Trophoblast cell (in vitro differentiated cells and primary cell): ENCODE measurements around the gene HIBCH.

ENCODE experiments used
- DNase-seq, 2 donors: peaks; one replicate each; pipeline ENCODE4 v3.0.0-alpha.2; 2016
- H2AFZ ChIP-seq: 2 replicates; pipeline ENCODE4 v1.6.1; 2013; ENCODE audit warnings: low read length, moderate library complexity, mild to moderate bottlenecking; ENCODE audit not compliant: insufficient read depth, poor library complexity
- H2AK5ac ChIP-seq: 2 replicates; pipeline ENCODE4 v1.6.1; 2013; ENCODE audit warnings: mild to moderate bottlenecking, low read length
- H2BK120ac ChIP-seq: 2 replicates; pipeline ENCODE4 v1.6.1; 2013; ENCODE audit warnings: low read length, mild to moderate bottlenecking, moderate library complexity; ENCODE audit not compliant: insufficient read depth, poor library complexity
- H2BK12ac ChIP-seq: 2 replicates; pipeline ENCODE4 v1.6.1; 2013; ENCODE audit warnings: mild to moderate bottlenecking, low read length, moderate library complexity
- H2BK5ac ChIP-seq: 2 replicates; pipeline ENCODE4 v1.6.1; 2013; ENCODE audit warnings: low read length, low read depth, moderate library complexity, mild to moderate bottlenecking; ENCODE audit not compliant: poor library complexity
- H3K14ac ChIP-seq: 2 replicates; pipeline ENCODE4 v1.6.1; 2013; ENCODE audit warnings: mild to moderate bottlenecking, low read length
- H3K18ac ChIP-seq: 2 replicates; pipeline ENCODE4 v1.6.1; 2013; ENCODE audit warnings: mild to moderate bottlenecking, low read length
- H3K23ac ChIP-seq: 2 replicates; pipeline ENCODE4 v1.6.1; 2013; ENCODE audit warnings: low read length
- H3K27ac ChIP-seq: 2 replicates; pipeline ENCODE4 v1.5.1; 2013; ENCODE audit warnings: low read depth, mild to moderate bottlenecking, inconsistent platforms, low read length, moderate library complexity
- H3K27me3 ChIP-seq: 2 replicates; pipeline ENCODE4 v1.6.1; 2013; ENCODE audit warnings: inconsistent platforms, mild to moderate bottlenecking, low read length, moderate library complexity; ENCODE audit not compliant: insufficient read depth
- H3K36me3 ChIP-seq, 2 experiments: 1 replicate in 1 of 2; 2 replicates in 1 of 2; pipeline ENCODE4 v1.6.1; 2013; ENCODE audit warnings: low read length in 2 of 2, mild to moderate bottlenecking in 2 of 2, moderate library complexity in 1 of 2; ENCODE audit not compliant: insufficient read depth in 2 of 2, control insufficient read depth in 1 of 2
- H3K4ac ChIP-seq: 2 replicates; pipeline ENCODE4 v1.6.1; 2013; ENCODE audit warnings: low read depth, mild to moderate bottlenecking, low read length, moderate library complexity
- H3K4me1 ChIP-seq, 2 experiments: 1 replicate in 1 of 2; 2 replicates in 1 of 2; pipeline ENCODE4 v1.6.1; 2013; ENCODE audit warnings: low read length in 2 of 2, mild to moderate bottlenecking in 2 of 2, moderate library complexity in 1 of 2; ENCODE audit not compliant: insufficient read depth in 2 of 2, control insufficient read depth in 1 of 2
- H3K4me2 ChIP-seq: 2 replicates; pipeline ENCODE4 v1.6.1; 2013; ENCODE audit warnings: inconsistent platforms, mild to moderate bottlenecking, low read length, moderate library complexity
- H3K4me3 ChIP-seq: 2 replicates; pipeline ENCODE4 v1.5.1; 2013; ENCODE audit warnings: mild to moderate bottlenecking, low read depth, low read length, inconsistent platforms
- H3K79me1 ChIP-seq: one replicate; pipeline ENCODE4 v1.6.1; 2013; ENCODE audit warnings: low read length
- H3K79me2 ChIP-seq: 2 replicates; pipeline ENCODE4 v1.6.1; 2013; ENCODE audit warnings: low read length, mild to moderate bottlenecking; ENCODE audit not compliant: control insufficient read depth, insufficient read depth, poor library complexity
- H3K9ac ChIP-seq: 2 replicates; pipeline ENCODE4 v1.6.1; 2013; ENCODE audit warnings: mild to moderate bottlenecking, low read length
- H3K9me3 ChIP-seq: 2 replicates; pipeline ENCODE4 v1.6.1; 2013; ENCODE audit warnings: low read depth, mild to moderate bottlenecking, control low read depth, inconsistent platforms, low read length; ENCODE audit not compliant: insufficient read depth
- H4K12ac ChIP-seq: 2 replicates; pipeline ENCODE4 v1.6.1; 2013; ENCODE audit warnings: low read depth, mild to moderate bottlenecking, low read length, moderate library complexity
- H4K8ac ChIP-seq: 2 replicates; pipeline ENCODE4 v1.6.1; 2013; ENCODE audit warnings: low read depth, mild to moderate bottlenecking, low read length, moderate library complexity
- H4K91ac ChIP-seq: one replicate; pipeline ENCODE4 v1.6.1; 2013; ENCODE audit warnings: low read depth, mild to moderate bottlenecking, low read length, moderate library complexity
- WGBS: extraction: QIAGEN DNeasy Blood & Tissue Kit; methylation state at CpG from one replicate; pipeline ENCODE4 v1.1.7; 2013; ENCODE audit warnings: missing lambda C conversion rate; ENCODE audit not compliant: insufficient read length, insufficient coverage; ENCODE audit errors: extremely low coverage; 5-methylcytosine and 5-hydroxymethylcytosine counted together

HIBCH gene

DNA sequence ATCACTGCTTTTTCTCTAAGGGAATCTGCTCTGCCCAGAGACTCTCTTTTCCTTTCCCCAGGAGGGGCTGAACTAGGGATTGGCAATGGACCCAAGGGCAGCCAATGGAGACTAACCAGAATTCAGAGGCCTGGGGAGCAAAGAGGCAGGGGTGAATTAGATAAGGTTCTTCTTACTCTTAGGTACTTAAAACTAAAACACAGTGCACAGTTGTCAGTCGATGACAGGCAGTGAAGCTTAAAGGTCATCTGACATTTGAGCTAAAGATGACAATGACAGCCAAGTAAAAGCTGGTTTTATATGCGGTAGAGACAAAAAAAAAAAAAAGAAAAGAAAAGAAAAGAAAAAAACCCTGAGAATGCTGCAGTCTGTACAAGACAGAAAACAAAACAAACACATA is 57.8 kb downstream of the HIBCH start:
- no peak overlapping the region for H2AK5ac ChIP-seq
- DNase-seq, result no peak
- no peak overlapping the region for H4K8ac ChIP-seq
- H2AFZ ChIP-seq, result no peak overlapping the region
- no peak overlapping the region for H3K27ac ChIP-seq
- H3K4ac ChIP-seq, result no peak overlapping the region
- no peak overlapping the region for H3K23ac ChIP-seq
- H3K79me1 ChIP-seq, result no peaks in the 10 kb centered on the region
- no peak overlapping the region for H3K14ac ChIP-seq
- H2BK120ac ChIP-seq, result no peak overlapping the region
- no peak overlapping the region for H2BK5ac ChIP-seq
- H4K91ac ChIP-seq, result no peak overlapping the region
- no peaks in the 10 kb centered on the region for H3K27me3 ChIP-seq
- no CpG with 5 or more reads among the region's 2 CpGs for WGBS
- no peak overlapping the region for H2BK12ac ChIP-seq
- peaks cover 2 to 4% of the 10 kb centered on the region in 2 experiments for H3K36me3 ChIP-seq
- no peaks in the 10 kb centered on the region for H3K79me2 ChIP-seq
- H3K4me1 ChIP-seq, result no peaks in the 10 kb centered on the region
- no peak overlapping the region for H3K4me2 ChIP-seq
- H3K9ac ChIP-seq, result no peak overlapping the region
- H4K12ac ChIP-seq, result no peak overlapping the region
- no peak overlapping the region for H3K18ac ChIP-seq
- H3K9me3 ChIP-seq, result no peaks in the 10 kb centered on the region
- no peak overlapping the region for H3K4me3 ChIP-seq

DNA sequence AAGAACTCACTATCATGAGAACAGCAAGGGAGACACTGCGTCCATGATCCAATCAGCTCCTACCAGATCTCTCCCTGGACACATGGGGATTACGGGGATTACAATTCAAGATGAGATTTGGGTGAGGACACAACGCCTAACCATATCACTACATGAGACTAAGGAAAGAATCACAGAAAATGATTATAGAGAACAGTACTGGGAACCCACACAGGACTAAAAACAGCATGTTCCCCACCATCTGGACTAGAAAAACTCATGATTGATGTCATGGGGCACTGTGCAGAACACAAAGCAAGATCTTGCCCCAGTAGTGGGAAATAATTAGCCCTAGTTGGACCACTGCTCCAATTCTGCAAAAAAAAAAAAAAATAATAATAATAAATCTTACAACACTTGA is 63.5 kb downstream of the HIBCH start:
- Histone ChIP-seq H3K36me3 (peaks cover 2 to 6% of the 10 kb centered on the region in 2 experiments), H3K27ac (no peak overlapping the region), H2AFZ (no peak overlapping the region), H3K23ac (no peak overlapping the region), H3K4me2 (no peak overlapping the region), H3K14ac (no peak overlapping the region), H2BK120ac (no peak overlapping the region), H2AK5ac (no peak overlapping the region), H4K91ac (no peak overlapping the region), H2BK12ac (no peak overlapping the region), H2BK5ac (no peak overlapping the region), H4K8ac (no peak overlapping the region), H3K9ac (no peak overlapping the region), H3K79me1 (no peaks in the 10 kb centered on the region), H3K79me2 (no peaks in the 10 kb centered on the region), H4K12ac (no peak overlapping the region), H3K9me3 (no peaks in the 10 kb centered on the region), H3K4me3 (no peak overlapping the region), H3K4me1 (no peaks in the 10 kb centered on the region), H3K4ac (no peak overlapping the region), H3K18ac (no peak overlapping the region), H3K27me3 (no peaks in the 10 kb centered on the region)
- no peak for DNase-seq
- WGBS, result no CpG with 5 or more reads among the region's 3 CpGs

DNA sequence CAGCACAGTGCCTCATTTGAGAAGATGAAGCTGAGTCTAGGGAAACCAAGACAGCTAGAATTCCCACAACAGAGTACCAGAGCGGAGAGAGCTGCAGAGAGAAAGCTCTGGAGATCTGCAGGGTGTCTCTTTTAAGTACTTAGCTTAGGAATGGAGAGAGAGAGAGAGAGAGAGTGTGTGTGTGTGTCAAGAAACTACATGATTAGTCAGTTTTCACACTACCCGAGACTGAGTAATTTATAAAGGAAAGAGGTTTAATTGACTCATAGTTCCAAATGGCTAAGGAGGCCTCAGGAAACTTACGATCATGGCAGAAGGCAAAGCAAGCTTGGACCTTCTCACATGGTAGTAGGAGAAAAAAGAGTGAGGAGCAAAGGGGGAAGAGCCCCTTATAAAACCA is 64.0 kb downstream of the HIBCH start:
- H3K27ac ChIP-seq, result no peak overlapping the region
- no peak overlapping the region for H3K9ac ChIP-seq
- no peak overlapping the region for H3K18ac ChIP-seq
- H3K14ac ChIP-seq, result no peak overlapping the region
- no peaks in the 10 kb centered on the region for H3K9me3 ChIP-seq
- no peaks in the 10 kb centered on the region for H3K4me1 ChIP-seq
- H3K23ac ChIP-seq, result no peak overlapping the region
- H2BK120ac ChIP-seq, result no peak overlapping the region
- no peak overlapping the region for H2AFZ ChIP-seq
- no peak overlapping the region for H2BK12ac ChIP-seq
- no peak overlapping the region for H2BK5ac ChIP-seq
- H3K4ac ChIP-seq, result no peak overlapping the region
- no peak overlapping the region for H4K91ac ChIP-seq
- H4K8ac ChIP-seq, result no peak overlapping the region
- H4K12ac ChIP-seq, result no peak overlapping the region
- H3K79me1 ChIP-seq, result no peaks in the 10 kb centered on the region
- no peaks in the 10 kb centered on the region for H3K79me2 ChIP-seq
- no peak overlapping the region for H3K4me2 ChIP-seq
- H2AK5ac ChIP-seq, result no peak overlapping the region
- no CpG with 5 or more reads among the region's 3 CpGs for WGBS
- no peak for DNase-seq
- H3K36me3 ChIP-seq, result peaks cover 2 to 6% of the 10 kb centered on the region in 2 experiments
- H3K4me3 ChIP-seq, result no peak overlapping the region
- no peaks in the 10 kb centered on the region for H3K27me3 ChIP-seq

DNA sequence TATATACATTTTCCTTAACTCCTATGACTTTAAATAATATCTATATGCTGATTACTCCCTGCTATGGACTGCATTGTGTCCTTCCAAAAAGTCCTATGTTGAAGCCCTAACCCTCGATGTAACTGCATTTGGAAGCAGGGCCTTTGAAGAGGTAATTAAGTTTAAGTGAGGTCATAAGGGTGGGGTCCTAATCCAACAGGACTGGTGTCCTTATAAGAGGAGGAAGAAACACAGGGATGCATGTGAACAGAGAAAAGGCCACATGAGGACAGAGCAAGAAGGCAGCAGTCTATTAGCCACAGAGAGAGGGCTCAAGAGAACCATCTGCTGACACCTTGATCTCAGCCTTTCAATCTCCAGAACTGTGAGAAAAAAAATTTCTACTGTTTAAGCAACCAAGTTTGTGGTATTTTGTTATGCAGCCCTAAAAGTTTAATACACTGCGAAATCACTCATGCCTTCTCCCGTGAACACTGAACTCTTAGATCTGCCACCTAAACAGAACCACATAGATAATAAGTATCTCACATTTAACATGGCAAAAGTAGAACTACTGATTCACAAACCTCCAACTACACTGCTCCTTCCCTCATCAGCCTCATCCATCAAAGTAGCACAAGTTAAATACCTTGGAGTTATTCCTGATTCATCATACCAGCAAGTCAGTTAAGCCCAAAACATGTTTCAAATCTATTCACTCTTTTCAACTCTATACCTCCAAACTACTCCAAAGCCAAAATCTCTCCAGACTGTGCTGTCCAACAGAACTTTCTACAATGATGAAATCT is 65.4 kb downstream of the HIBCH start:
- Histone ChIP-seq H3K79me2 (no peaks in the 10 kb centered on the region), H3K9ac (no peak overlapping the region), H3K4me3 (no peak overlapping the region), H3K27me3 (no peaks in the 10 kb centered on the region), H3K36me3 (peaks cover 2 to 6% of the 10 kb centered on the region in 2 experiments), H2BK12ac (no peak overlapping the region), H2BK120ac (no peak overlapping the region), H2AK5ac (no peak overlapping the region), H3K79me1 (no peaks in the 10 kb centered on the region), H3K4me2 (no peak overlapping the region), H4K8ac (no peak overlapping the region), H3K18ac (no peak overlapping the region), H2BK5ac (no peak overlapping the region), H3K4ac (no peak overlapping the region), H4K12ac (no peak overlapping the region), H3K9me3 (no peaks in the 10 kb centered on the region), H3K23ac (no peak overlapping the region), H3K4me1 (no peaks in the 10 kb centered on the region), H4K91ac (no peak overlapping the region), H2AFZ (no peak overlapping the region), H3K27ac (no peak overlapping the region), H3K14ac (no peak overlapping the region)
- no peak for DNase-seq
- no CpG with 5 or more reads among the region's 3 CpGs for WGBS
